NB4 (cell line): ENCODE results near the gene TPBGL.

Source experiments
- DNase-seq: peaks from one replicate; pipeline ENCODE4 v3.0.0; 2010; ENCODE audit warnings: low read depth
- H3K4me3 ChIP-seq: one replicate; pipeline ENCODE4 v1.5.1; 2011; ENCODE audit warnings: mild to moderate bottlenecking, low read depth, low read length, moderate library complexity
- MYC ChIP-seq: IDR thresholded peaks from 2 replicates; pipeline ENCODE4 v1.6.1; 2011; ENCODE audit warnings: low read depth, low read length
- POLR2A ChIP-seq: IDR thresholded peaks from 2 replicates; pipeline ENCODE4 v1.6.1; 2011; ENCODE audit warnings: mild to moderate bottlenecking; ENCODE audit not compliant: insufficient read length; ENCODE audit errors: extremely low read depth
- TF ChIP-seq, protein P1 (sequence below): IDR thresholded peaks from 2 replicates; pipeline ENCODE4 v1.6.1; 2011; ENCODE audit warnings: low read depth, low read length
- TF ChIP-seq, protein P2 (sequence below): IDR thresholded peaks from one replicate; pipeline ENCODE4 v1.5.1; 2012; ENCODE audit warnings: low read depth, low read length

TPBGL gene

GRCh38 chr11:75264971-75265370 lies 24.4 kb downstream of the TPBGL start:
- no peak overlapping the region for H3K4me3 ChIP-seq
- no peak for DNase-seq
- TF ChIP-seq, protein P1, sequence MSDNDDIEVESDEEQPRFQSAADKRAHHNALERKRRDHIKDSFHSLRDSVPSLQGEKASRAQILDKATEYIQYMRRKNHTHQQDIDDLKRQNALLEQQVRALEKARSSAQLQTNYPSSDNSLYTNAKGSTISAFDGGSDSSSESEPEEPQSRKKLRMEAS: no peak
- TF ChIP-seq MYC: no peak
- no peak for TF ChIP-seq POLR2A
- TF ChIP-seq, protein P2, sequence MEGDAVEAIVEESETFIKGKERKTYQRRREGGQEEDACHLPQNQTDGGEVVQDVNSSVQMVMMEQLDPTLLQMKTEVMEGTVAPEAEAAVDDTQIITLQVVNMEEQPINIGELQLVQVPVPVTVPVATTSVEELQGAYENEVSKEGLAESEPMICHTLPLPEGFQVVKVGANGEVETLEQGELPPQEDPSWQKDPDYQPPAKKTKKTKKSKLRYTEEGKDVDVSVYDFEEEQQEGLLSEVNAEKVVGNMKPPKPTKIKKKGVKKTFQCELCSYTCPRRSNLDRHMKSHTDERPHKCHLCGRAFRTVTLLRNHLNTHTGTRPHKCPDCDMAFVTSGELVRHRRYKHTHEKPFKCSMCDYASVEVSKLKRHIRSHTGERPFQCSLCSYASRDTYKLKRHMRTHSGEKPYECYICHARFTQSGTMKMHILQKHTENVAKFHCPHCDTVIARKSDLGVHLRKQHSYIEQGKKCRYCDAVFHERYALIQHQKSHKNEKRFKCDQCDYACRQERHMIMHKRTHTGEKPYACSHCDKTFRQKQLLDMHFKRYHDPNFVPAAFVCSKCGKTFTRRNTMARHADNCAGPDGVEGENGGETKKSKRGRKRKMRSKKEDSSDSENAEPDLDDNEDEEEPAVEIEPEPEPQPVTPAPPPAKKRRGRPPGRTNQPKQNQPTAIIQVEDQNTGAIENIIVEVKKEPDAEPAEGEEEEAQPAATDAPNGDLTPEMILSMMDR: no peak

DNA sequence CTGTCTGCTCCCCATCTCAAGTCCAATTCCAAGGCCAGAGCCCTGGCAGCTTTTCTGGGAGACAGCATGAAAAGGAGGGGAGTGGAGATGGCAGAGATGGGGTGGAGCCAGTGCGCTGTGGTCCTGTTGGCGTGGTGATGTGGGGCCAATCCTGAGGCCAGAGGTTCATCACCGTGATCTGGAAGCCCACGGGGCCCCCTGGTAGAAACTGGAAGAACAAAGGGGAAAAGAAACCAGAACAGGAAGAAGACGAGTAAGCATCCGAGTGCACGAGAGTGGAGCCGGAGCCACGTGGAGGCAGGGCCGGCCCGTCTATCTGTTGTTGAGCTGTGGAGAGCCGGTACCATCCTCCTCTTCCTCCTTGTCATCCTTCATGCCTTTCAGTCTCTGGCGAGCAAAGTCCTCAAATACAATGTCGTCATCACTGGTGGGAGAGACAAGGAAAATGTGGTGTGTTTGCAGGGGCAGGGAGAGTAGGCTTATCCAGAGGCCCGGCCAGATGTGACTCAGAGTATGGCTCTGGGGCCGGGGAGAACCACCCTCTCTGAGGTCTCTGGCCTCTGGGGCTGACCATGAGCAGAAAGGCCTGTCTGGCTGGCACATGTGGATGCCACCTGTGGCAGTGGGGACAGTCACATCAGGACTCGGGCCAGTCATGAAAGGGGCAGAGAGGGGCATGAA lies 25.4 kb downstream of the TPBGL start:
- DNase-seq: no peak
- H3K4me3 ChIP-seq: no peak overlapping the region
- TF ChIP-seq, protein P1: no peak
- TF ChIP-seq MYC: no peak
- TF ChIP-seq, protein P2: no peak
- no peak for TF ChIP-seq POLR2A

DNA sequence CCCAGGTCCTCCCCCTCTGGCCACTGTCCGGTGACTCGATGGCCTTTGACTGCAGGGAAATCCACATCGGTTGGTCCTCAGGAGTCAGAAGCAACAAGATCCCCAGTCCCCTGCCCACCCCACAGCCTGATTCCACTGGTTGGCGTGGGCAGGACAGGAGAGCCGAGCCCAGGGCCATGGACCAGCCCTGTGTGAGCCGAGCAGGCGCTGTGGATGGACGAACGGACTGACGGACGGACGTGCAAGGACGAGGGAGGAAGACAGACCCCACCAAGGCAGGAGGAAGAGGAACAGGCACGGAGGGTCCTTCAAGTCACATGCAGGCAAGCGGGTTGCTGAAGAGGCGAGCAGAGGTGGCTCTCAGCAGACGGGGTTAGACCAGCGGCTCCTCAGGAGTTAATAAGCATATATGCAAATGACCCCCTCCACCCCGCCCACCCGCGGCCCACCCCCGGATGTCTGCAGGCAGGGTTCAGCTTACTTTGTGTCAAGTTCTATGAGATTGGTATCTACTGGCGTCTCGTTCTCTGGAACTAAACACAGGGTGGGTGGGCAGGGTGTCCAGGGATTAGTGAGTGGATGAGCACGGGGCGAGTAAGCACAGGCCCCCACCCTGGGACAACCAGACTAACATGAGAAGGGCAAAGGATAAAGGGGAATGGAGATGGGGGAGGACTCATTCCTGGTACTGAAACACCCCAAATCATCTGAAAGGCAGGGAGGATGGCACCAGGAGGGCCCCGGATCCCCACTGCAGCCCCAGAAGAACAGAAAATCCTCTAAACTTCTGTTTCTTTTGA lies 26.8 kb downstream of the TPBGL start:
- no peak for DNase-seq
- TF ChIP-seq MYC (no peak), POLR2A (no peak)
- H3K4me3 ChIP-seq: no peak overlapping the region

- no peak overlapping the region for H3K4me3 ChIP-seq
- no peak for TF ChIP-seq POLR2A
- TF ChIP-seq, protein P1: no peak
- no peak for DNase-seq
Observed at GRCh38 chr11:75268626-75269366, 28.2 kb downstream of the TPBGL start.

- no peak overlapping the region for H3K4me3 ChIP-seq
- TF ChIP-seq MYC: no peak
- no peak for TF ChIP-seq POLR2A
- TF ChIP-seq, protein P1: no peak
- TF ChIP-seq, protein P2: no peak
- no peak for DNase-seq
Observed at GRCh38 chr11:75269367-75269660, 28.7 kb downstream of the TPBGL start.

DNA sequence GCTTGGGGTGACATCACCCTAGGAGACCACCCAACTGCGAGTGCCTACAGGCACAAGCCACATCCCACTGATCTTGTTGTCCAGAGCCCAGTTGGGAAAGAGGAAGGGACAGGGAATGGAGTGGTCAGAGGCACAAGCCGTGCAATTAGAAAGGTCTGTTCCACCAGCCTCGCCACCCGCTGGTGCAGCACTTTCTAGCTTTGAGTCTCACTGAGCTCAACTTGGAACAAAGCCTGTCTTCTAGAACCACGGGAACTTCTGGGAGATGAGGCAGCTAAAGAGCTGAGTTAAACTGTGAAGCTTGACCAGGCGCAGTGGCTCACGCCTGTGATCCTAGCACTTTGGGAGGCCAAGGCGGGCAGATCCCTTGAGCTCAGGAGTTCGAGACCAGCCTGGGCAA lies 29.3 kb downstream of the TPBGL start:
- no peak overlapping the region for H3K4me3 ChIP-seq
- TF ChIP-seq POLR2A: no peak
- TF ChIP-seq, protein P1: no peak
- TF ChIP-seq MYC: no peak
- TF ChIP-seq, protein P2: no peak
- DNase-seq: no peak
